HepG2 (cell line): ENCODE measurements around the gene ATL2. TPM values are rescaled to one million over a fixed set of nuclear protein-coding genes. Genes with fewer than 3 reads are reported as not detected.

ENCODE experiments used
- ATAC-seq: fragments of 200-7000 bp; cut with Tn5 transposase; 3 replicates; pipeline ENCODE4 v1.9.1; 2020; ENCODE audit warnings: mild to moderate bottlenecking, moderate library complexity
- BruUV-seq: library from RNA; stranded (reverse); fragments of 400-500 nt; replicated peaks from 2 replicates; lab custom pipeline; 2021; lab: Mats Ljungman, UMichigan
- CTCF ChIA-PET: fragments of 300-600 bp; formaldehyde crosslinking; extraction: SDS; loops from one replicate; lab custom pipeline; 2021; ENCODE audit warnings: low total read pairs, inconsistent platforms, low intra/inter-chr PET ratio; lab: Yijun Ruan, JAX
- POLR2A ChIA-PET: fragments of 350-600 bp; sonication (Branson Sonifier 250); formaldehyde crosslinking; loops from one replicate; lab custom pipeline; 2020; ENCODE audit warnings: antibody characterized with exemption, inconsistent platforms; lab: Yijun Ruan, JAX
- DNase-seq: peaks from one replicate; pipeline ENCODE4 v3.0.0-alpha.2; 2015; ENCODE audit warnings: low spot score
- FAIRE-seq: peaks from 3 replicates; lab custom pipeline; 2011; peaks lifted over from hg19 to GRCh38; lab: Jason Lieb, UNC
- H2AFZ ChIP-seq: one replicate; pipeline ENCODE4 v1.6.1; 2011; ENCODE audit warnings: low read length, inconsistent platforms
- H3K27ac ChIP-seq: fragments of 300-600 bp; 3 replicates; pipeline ENCODE4 v1.8.0; 2011; ENCODE audit warnings: mixed run types, mild to moderate bottlenecking, mixed read lengths, low read length, inconsistent platforms; ENCODE audit not compliant: insufficient read depth; ENCODE audit errors: extremely low read length
- H3K27me3 ChIP-seq, 2 experiments: fragments of 200-600 bp in 1 of 2; 2 replicates in 1 of 2; 3 replicates in 1 of 2; pipeline versions ENCODE4 v1.6.0 to v1.8.0; 2011; ENCODE audit warnings: low read length in 2 of 2, mild to moderate bottlenecking in 2 of 2, moderate library complexity in 2 of 2, inconsistent platforms in 1 of 2; ENCODE audit not compliant: insufficient read depth in 2 of 2, control insufficient read depth in 1 of 2
- H3K36me3 ChIP-seq, 2 experiments: fragments of 200-600 bp in 1 of 2; replicated peaks in 1 of 2; 2 replicates in 1 of 2; 3 replicates in 1 of 2; pipeline versions ENCODE4 v1.5.1 to v1.8.0; 2011; ENCODE audit warnings: low read length in 2 of 2, inconsistent platforms in 1 of 2; ENCODE audit not compliant: insufficient read depth in 2 of 2, control insufficient read depth in 1 of 2
- H3K4me1 ChIP-seq: 2 replicates; pipeline ENCODE4 v1.5.1; 2012; ENCODE audit warnings: low read length, inconsistent platforms; ENCODE audit not compliant: insufficient read depth
- H3K4me2 ChIP-seq: 2 replicates; pipeline ENCODE4 v1.6.0; 2011; ENCODE audit warnings: low read depth, low read length, inconsistent platforms
- H3K4me3 ChIP-seq, 3 experiments: fragments of 200-600 bp in 1 of 3; sonication (generic), shearing (Covaris generic) in 1 of 3; replicated peaks in 1 of 3; 2 replicates each; pipeline ENCODE4 v1.5.1; 2011 to 2016; ENCODE audit warnings: low read length in 3 of 3, inconsistent platforms in 2 of 3, low read depth in 2 of 3, mild to moderate bottlenecking in 2 of 3, control low read depth in 1 of 3, mixed read lengths in 1 of 3; ENCODE audit not compliant: insufficient read depth in 1 of 3
- H3K79me2 ChIP-seq: one replicate; pipeline ENCODE4 v1.6.1; 2011; ENCODE audit warnings: low read length, inconsistent platforms; ENCODE audit not compliant: insufficient read depth
- H3K9ac ChIP-seq: 2 replicates; pipeline ENCODE4 v1.6.0; 2011; ENCODE audit warnings: mild to moderate bottlenecking, low read depth, low read length, inconsistent platforms; ENCODE audit not compliant: insufficient read depth
- H3K9me3 ChIP-seq: 2 replicates; pipeline ENCODE4 v1.5.1; 2012; ENCODE audit warnings: mild to moderate bottlenecking, low read length
- H4K20me1 ChIP-seq: 2 replicates; pipeline ENCODE4 v1.6.0; 2011; ENCODE audit warnings: inconsistent platforms, mild to moderate bottlenecking, low read length, moderate library complexity; ENCODE audit not compliant: insufficient read depth
- ATRX ChIP-seq: sonication (generic); formaldehyde crosslinking; IDR thresholded peaks from 2 replicates; pipeline ENCODE4 v1.4.0; 2020; ENCODE audit warnings: missing genetic modification reagents, borderline replicate concordance
- CENPBD1 ChIP-seq: sonication (generic); formaldehyde crosslinking; IDR thresholded peaks from 2 replicates; pipeline ENCODE4 v1.8.0; 2022; ENCODE audit warnings: missing genetic modification reagents, low read depth, mild to moderate bottlenecking, borderline replicate concordance
- CHCHD3 ChIP-seq: sonication (generic); formaldehyde crosslinking; IDR thresholded peaks from 2 replicates; pipeline ENCODE4 v1.8.0; 2022; ENCODE audit warnings: mild to moderate bottlenecking, missing genetic modification reagents, moderate library complexity
- ETV6 ChIP-seq: sonication (generic); formaldehyde crosslinking; conservative IDR thresholded peaks from 2 replicates; pipeline ENCODE4 v1.4.0; 2020; ENCODE audit warnings: missing genetic modification reagents
- KLF13 ChIP-seq: sonication (generic); formaldehyde crosslinking; IDR thresholded peaks from 2 replicates; pipeline ENCODE4 v1.4.0; 2020; ENCODE audit warnings: mild to moderate bottlenecking, missing genetic modification reagents
- MED13 ChIP-seq: sonication (generic); formaldehyde crosslinking; IDR thresholded peaks from 2 replicates; pipeline ENCODE4 v1.5.0; 2020; ENCODE audit warnings: missing genetic modification reagents
- TCF7L2 ChIP-seq: IDR thresholded peaks from 2 replicates; pipeline ENCODE4 v1.6.1; 2011; ENCODE audit warnings: mild to moderate bottlenecking, low read depth, low read length, moderate library complexity
- ZFP62 ChIP-seq: sonication (generic); formaldehyde crosslinking; IDR thresholded peaks from 2 replicates; pipeline ENCODE4 v1.4.0; 2020; ENCODE audit warnings: missing genetic modification reagents
- ZFYVE20 ChIP-seq: sonication (generic); formaldehyde crosslinking; IDR thresholded peaks from 2 replicates; pipeline ENCODE4 v1.8.0; 2023; ENCODE audit warnings: low read depth, mild to moderate bottlenecking, moderate library complexity, missing genetic modification reagents, borderline replicate concordance
- ZKSCAN8 ChIP-seq: IDR thresholded peaks from 2 replicates; pipeline ENCODE4 v1.6.1; 2016; ENCODE audit warnings: borderline replicate concordance, missing genetic modification reagents, missing compliant biosample characterization
- ZNF232 ChIP-seq: sonication (generic); formaldehyde crosslinking; IDR thresholded peaks from 2 replicates; pipeline ENCODE4 v1.4.0; 2020; ENCODE audit warnings: missing genetic modification reagents, borderline replicate concordance
- ZNF510 ChIP-seq: sonication (generic); formaldehyde crosslinking; IDR thresholded peaks from 2 replicates; pipeline ENCODE4 v1.4.0; 2020; ENCODE audit warnings: low read depth, mild to moderate bottlenecking, missing genetic modification reagents
- WGBS: methylation state at CpG from one replicate; pipeline ENCODE4 v1.1.6; 2017; ENCODE audit warnings: low lambda C conversion rate; 5-methylcytosine and 5-hydroxymethylcytosine counted together
- in situ Hi-C: cut with HindIII; loops from 2 replicates; pipeline ENCODE4 v1.10.0; 2017; ENCODE audit warnings: low pct_unique_long_range_greater_than_20kb; ENCODE audit not compliant: extremely low pct_ligation_motif_present
- intact Hi-C: fragments of 100-400 bp; cut with micrococcal nuclease; formaldehyde crosslinking; loops from one replicate; pipeline ENCODE4 v1.10.0; 2022; ENCODE audit not compliant: unreplicated experiment
- polyA plus RNA-seq, 8 experiments: library from polyadenylated mRNA; depleted of rRNA in 3 of 8; stranded (reverse) in 7 of 8; unstranded in 1 of 8; fragments of >200 nt; fragmentation: Illumina TruSeq in 4 of 8; extraction: Trizol in 4 of 8; gene quantifications; 2 replicates each; pipeline versions ENCODE4 v1.2.1 to v1.2.3, GENCODE V29; 2011 to 2016; ENCODE audit warnings: low read depth in 4 of 8, missing spikeins in 1 of 8, mixed read lengths in 1 of 8; ENCODE audit not compliant: insufficient read depth in 1 of 8
- total RNA-seq, 5 experiments: library from RNA; depleted of rRNA; stranded (reverse); fragments of >200 nt; fragmentation: Illumina TruSeq; extraction: Trizol; gene quantifications; 2 replicates each; pipeline ENCODE4 v1.2.3, GENCODE V29; 2016; ENCODE audit warnings: low read depth in 1 of 5
- TF ChIP-seq, protein P1 (sequence below): sonication (generic); formaldehyde crosslinking; IDR thresholded peaks from 2 replicates; pipeline ENCODE4 v1.5.0; 2020; ENCODE audit warnings: missing genetic modification reagents
- TF ChIP-seq, protein P2 (sequence below): sonication (generic); formaldehyde crosslinking; IDR thresholded peaks from 2 replicates; pipeline ENCODE4 v1.4.0; 2020; ENCODE audit warnings: missing genetic modification reagents

ATL2 gene
- total and polyA plus RNA-seq, 2 of the 13 experiments (the other 11 are each of a cell fraction or from before 2014, with no cell fraction given): 56.5 to 119 TPM

DNA sequence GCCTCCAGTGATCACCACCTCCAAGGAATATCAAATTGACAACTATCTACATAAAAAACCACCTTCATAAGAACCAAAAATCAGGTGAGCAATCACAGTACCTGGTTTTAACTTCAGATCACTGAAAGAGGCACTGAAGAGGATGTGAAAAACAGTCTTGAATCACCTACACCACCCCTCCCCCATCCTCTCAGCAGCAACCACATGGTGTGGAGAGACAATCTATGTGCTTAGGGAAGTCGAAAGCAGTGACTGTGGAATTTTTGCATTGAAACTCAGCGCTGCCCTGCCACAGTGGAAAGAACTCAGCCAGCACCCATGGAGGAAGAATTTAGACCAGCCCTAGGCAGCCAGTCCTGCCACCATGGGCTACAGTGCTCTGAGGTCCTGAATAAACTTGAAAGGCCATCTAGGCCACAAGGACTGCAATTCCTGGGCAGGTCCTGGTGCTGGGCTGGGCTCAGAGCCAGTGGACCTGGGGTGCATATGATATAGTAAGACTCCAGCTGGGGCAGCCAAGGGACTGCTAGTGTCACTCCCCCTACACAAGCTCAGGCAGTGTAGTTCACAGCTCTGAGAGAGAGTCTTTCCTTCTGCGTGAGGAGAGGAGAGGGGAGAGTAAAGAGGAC lies 75.6 kb downstream of the ATL2 start:
- TF ChIP-seq ATRX (no peak), ZFP62 (CRISPR knock-in tag) (no peak), KLF13 (no peak), TCF7L2 (no peak), CENPBD1 (CRISPR knock-in tag) (no peak), ZKSCAN8 (no peak), ZNF510 (no peak), CHCHD3 (CRISPR knock-in tag) (no peak), MED13 (CRISPR knock-in tag) (no peak), ETV6 (CRISPR knock-in tag) (no peak), ZNF232 (CRISPR knock-in tag) (no peak), ZFYVE20 (CRISPR knock-in tag) (no peak)
- TF ChIP-seq, protein P1, sequence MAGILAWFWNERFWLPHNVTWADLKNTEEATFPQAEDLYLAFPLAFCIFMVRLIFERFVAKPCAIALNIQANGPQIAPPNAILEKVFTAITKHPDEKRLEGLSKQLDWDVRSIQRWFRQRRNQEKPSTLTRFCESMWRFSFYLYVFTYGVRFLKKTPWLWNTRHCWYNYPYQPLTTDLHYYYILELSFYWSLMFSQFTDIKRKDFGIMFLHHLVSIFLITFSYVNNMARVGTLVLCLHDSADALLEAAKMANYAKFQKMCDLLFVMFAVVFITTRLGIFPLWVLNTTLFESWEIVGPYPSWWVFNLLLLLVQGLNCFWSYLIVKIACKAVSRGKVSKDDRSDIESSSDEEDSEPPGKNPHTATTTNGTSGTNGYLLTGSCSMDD (CRISPR knock-in tag): no peak
- TF ChIP-seq, protein P2, sequence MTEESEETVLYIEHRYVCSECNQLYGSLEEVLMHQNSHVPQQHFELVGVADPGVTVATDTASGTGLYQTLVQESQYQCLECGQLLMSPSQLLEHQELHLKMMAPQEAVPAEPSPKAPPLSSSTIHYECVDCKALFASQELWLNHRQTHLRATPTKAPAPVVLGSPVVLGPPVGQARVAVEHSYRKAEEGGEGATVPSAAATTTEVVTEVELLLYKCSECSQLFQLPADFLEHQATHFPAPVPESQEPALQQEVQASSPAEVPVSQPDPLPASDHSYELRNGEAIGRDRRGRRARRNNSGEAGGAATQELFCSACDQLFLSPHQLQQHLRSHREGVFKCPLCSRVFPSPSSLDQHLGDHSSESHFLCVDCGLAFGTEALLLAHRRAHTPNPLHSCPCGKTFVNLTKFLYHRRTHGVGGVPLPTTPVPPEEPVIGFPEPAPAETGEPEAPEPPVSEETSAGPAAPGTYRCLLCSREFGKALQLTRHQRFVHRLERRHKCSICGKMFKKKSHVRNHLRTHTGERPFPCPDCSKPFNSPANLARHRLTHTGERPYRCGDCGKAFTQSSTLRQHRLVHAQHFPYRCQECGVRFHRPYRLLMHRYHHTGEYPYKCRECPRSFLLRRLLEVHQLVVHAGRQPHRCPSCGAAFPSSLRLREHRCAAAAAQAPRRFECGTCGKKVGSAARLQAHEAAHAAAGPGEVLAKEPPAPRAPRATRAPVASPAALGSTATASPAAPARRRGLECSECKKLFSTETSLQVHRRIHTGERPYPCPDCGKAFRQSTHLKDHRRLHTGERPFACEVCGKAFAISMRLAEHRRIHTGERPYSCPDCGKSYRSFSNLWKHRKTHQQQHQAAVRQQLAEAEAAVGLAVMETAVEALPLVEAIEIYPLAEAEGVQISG (CRISPR knock-in tag): no peak
- BruUV-seq: no TSS peak
- ChIA-PET CTCF (no interaction called here), POLR2A (no interaction called here)
- FAIRE-seq (no peak), DNase-seq (no peak), ATAC-seq (peak; percentile 56)
- Histone ChIP-seq H3K4me3 (no peak overlapping the region), H3K9ac (no peak overlapping the region), H2AFZ (no peak overlapping the region), H3K79me2 (peaks cover 6% of the 10 kb centered on the region), H3K4me1 (no peaks in the 10 kb centered on the region), H3K36me3 (peaks cover 28 to 84% of the 10 kb centered on the region in 2 experiments), H3K9me3 (no peaks in the 10 kb centered on the region), H3K4me2 (no peak overlapping the region), H4K20me1 (no peaks in the 10 kb centered on the region; the same call in 1 of the 2 replicates), H3K27me3 (no peaks in the 10 kb centered on the region), H3K27ac (no peak overlapping the region)
- in situ Hi-C loops: loop anchor here (25.0 kb wide), 1 partner anchor 436 kb away; no protein-coding TSS in a partner anchor
- WGBS: 100% methylated on average over 3 of the region's 3 CpGs
- intact Hi-C loops: no loop called here
